COR-L47 (cell line): ENCODE data around the gene COL6A3.
"Not testable (repeated sequence)": the region's sequence is repeated elsewhere in the genome, so short reads cannot be mapped to it uniquely, and the experiment has no call there.

Experiments
- DNase-seq: peaks from one replicate; lab custom pipeline; 2025; lab: John Stamatoyannopoulos, UW

Gene COL6A3

GRCh38 chr2:237315170-237315828 lies 98.7 kb downstream of the COL6A3 start:
- DNase-seq, result no peak

DNA sequence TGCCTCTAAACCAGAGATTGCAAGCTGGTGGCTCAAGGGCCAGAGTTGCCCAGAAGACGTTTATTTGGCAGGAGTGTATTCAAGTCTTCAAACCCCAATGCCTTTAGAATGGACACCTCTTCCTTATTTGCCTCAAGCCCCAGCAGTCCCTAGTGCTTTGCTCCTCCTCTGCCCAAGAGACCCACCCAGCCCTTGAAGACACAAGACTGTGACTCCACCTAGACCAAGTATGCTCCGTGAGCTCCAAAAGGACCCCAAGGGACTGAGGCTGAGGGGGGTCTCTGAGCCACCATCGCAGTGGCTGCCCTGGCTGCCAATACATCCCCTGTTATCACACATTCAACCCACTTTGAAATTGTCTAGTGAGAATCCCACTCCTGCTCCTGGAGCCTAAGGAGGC lies 99.3 kb downstream of the COL6A3 start:
- no peak for DNase-seq

DNA sequence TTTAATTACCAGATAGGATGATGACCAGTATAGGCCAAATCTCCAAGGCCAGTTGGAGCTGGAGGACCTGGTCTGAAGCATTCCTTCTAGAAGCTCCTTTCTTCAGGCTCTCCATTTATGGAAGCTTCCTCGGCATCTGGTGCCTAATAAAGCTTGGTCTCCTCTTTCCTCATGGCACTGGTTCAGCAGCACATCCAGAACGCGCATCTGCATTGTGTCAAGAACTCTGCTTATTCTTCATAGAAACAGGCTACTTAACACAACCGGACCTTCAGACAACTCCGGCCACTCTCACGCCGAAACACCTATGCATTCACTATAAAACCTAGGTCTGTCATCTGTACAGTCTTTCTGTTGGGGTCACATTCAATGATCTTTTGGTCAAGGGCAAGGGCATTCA lies 99.8 kb downstream of the COL6A3 start:
- no peak for DNase-seq

DNA sequence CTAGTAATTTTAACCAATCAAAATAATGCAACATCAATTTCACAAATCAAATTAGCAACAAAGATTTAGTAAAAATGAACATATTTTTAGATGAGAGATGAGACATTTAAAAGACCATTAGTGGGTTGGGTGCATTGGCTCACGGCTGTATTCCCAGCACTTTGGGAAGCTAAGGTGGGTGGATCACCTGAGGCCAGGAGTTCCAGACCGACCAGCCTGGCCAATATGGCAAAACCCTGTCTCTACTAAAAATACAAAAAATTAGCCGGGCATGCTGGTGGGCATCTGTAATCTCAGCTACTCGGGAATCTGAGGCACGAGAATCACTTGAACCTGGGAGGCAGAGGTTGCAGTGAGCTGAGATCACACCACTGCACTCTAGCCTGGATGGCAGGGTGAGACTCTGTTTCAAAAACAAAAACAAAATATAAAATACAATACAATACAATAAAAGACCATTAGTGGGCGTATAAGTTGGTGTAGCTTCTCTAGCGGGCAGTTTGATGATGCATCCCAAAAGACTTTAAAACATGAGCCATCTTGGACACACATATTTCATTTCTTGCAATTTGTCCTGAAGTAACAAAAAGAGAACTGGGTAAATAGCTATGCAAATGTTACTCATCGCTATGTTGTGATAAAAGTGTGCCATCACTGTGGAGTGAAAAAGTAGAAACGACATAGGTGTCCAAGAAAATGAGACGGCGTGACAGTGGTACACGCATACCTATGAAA lies 101.8 kb downstream of the COL6A3 start:
- DNase-seq, result no peak

GRCh38 chr2:237310515-237311114 lies 103.3 kb downstream of the COL6A3 start:
- no peak for DNase-seq

DNA sequence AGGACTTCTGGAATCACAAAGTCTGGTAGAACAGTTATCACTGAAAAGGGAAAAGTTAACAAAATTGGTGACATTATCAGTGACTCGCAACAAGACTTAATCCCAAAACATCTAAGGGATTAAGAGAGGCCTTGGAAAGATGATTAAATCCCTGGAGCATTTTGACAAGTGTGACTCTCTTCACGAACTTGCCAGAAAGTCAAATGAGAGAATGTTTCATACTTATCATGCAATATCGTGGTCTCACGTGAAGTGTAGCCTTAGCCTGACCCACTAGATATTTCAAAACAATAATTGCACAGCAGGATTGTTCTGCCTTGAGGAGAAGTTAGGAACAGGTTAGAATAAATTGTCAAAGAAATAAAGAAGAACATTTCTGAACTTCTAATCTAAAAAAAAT lies 104.5 kb downstream of the COL6A3 start:
- no peak for DNase-seq

- no peak for DNase-seq
Observed at GRCh38 chr2:237309011-237309410, 105.0 kb downstream of the COL6A3 start.

DNA sequence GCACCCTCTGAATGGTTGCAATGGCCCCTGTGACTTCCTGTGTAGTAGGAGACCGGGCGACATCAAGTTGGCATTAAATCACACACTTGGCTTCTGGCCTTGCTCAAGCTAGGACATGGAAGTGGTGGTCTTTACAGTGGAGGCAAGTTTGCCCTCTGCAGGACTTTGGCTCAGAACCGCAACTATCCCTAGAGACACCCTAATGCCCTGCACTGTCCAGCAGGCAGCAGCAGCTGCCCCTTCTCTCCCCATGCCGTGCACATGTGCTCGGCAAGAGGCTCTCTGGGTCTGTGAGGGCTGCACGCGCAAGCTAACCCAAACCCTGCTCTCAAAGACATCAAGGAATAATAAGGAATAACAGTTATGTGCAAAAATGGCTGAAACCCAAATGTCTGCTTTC lies 106.5 kb downstream of the COL6A3 start:
- no peak for DNase-seq

- no peak for DNase-seq
Observed at GRCh38 chr2:237306787-237307170, 107.2 kb downstream of the COL6A3 start.

DNA sequence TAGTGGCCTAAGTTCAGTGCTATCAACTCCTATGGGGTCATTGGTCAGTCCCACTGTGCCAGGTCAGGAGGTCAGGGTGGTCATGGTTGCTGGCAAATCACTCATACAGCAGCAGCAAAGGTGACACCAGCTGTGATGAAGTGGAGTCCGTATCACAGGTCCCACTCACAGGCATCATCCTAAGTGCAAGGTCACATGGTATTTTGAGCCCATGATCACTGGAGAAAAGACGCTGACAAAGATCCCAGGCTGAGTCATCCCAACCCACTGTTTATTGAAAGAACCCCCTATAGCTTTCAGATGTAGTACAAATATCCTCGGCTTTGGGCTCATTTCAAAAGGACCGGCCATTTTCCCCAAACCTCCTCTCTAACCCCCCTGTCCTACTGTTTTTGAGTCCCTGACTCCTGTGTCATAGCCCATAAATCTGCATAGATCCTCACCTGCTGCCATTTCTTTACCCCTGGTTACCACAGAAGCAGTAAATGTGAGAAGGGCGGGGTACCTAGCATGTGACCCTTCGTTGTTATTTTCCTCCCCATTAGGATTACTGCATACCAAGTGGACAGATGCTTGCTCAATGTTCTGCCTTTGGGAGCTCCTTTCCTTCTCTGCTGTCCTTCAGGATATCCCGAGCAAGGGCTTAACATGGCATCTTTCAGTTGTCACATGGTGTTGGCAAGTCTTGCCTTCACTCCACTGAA lies 107.7 kb downstream of the COL6A3 start:
- no peak for DNase-seq

DNA sequence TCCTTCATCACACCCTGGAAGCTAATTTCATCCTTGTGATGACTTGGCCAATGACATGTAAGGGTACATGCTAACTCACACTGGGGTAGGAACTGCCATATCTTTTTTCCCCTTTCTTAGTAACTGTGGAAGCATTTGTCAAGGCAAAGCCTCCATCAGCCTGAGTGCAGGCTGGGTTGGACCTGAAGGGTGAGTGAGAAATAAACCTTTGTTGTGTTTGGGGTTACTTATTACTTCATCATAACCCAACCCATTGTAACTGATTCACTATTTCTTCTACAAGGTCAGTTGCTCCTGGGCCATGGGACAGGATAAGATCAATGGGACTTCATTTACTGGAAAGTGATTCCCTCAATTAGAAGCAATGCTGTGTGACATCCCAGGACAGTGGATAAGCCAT lies 108.4 kb downstream of the COL6A3 start:
- no peak for DNase-seq

- DNase-seq, result no peak
Observed at GRCh38 chr2:237304763-237305514, 109.0 kb downstream of the COL6A3 start.

DNA sequence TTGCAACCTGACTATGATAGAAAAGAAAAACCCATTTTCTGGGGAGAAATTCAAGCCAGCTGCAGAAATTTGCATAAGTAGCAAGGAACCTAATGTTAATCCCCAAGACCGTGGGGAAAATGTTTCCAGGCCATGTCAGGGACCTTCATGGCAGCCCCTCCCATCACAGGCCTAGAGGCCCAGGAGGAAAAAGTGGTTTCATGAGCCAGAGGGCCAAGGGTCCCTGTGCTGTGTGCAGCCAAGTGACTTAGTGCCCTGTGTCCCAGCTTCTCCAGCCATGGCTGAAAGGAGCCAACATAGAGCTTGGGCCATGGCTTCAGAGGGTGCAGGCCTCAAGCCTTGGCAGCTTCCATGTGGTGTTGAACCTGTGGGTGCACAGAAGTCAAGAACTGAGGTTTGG lies 110.7 kb downstream of the COL6A3 start:
- DNase-seq, result not testable (repeated sequence)

DNA sequence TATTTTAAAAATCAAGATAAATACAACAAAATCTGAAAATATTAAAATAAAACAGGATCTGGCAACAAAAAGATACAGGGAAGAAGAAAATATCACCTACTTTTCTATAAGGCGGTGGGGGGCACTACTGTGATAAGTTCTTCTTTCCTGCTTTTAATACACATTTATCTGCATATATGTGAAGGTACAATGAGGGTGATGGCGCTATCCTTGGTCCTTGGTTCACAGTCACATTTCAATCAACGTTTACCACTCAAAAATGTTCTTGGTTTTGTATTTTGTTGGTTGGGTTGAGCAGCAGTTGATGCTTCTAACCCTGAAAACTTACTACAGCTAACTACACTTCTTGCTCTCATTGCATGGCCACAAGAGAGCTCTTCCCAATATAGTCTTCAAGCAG lies 112.4 kb downstream of the COL6A3 start:
- DNase-seq, result no peak

DNA sequence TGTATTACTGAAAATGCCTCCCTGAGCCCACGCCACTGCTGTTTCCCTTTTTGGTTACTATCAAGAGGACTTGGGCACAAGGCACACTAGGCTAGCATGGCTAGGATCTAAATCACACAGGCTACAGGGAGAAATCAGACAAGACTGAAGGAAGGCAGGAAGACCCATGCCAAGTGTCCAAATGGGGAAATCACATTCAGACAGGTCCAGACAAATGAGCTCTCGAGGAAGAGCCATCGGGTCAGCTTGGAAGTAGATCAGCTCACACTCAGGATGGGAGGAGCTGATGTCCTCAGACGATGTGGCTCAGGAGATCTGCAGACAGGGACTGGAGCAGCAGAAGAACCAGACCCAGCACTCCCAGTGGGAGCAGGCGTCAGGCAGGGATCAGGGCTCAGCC lies 113.2 kb downstream of the COL6A3 start:
- DNase-seq, result no peak

DNA sequence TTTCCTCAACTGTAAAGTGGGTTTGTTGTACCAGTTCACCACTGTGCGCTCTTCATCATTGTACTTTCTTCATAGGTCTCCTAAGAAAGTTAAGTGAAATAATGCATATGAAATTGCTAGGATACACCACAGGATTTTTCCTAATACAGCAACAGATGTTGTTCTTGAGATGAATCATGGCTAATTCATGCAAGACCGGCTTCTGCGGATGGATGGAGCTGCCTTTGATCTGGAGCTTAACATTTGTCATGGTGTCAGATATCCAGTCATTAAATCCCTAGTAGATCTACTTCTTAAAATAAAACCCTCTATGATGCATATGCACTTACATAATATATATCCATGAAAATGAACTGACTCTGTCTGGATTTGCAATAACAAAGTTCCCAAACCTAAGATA lies 114.1 kb downstream of the COL6A3 start:
- no peak for DNase-seq

DNA sequence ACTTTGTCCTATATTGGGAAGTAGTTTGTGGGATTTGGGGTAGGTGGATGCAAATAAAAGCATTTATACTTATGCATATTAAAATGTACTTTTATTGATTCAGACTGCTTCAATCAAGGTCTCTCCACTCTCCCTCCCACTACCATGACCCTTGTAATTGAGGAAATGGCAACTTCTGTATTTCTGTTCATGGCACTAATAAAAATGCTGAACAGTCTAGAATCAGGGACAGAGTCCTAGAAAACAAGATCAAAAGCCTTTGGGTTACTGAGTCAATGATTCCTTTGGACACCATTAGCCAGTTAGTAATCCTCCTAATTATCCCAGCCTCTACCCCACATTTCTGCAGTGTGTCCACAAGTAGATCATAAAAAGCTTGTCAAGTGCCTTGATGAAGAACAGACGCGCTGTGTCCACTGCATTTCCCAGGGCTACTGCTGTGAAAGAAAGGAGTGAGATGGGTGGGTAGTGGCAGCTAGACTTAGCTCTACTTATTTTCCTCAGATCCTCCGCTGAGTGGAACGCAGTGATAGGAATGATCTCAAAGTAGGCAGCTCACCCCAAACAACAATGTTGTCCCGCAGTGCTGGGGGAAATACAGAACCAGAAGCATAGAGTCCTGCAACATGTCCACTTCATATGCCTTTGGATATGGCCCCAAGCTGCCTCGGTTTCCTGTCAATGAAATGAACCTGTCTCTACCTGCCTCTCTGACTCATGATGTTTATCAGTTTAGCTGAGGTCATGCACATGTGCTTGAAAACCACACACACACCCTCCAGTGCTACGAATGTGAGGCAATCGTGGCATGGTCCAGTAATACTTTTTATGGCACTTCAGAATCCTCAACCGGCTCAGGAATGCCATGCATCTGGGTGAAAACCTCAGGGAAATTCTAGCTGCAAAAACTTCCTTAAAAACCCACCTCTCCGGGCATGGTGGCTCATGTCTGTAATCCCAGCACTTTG lies 115.5 kb downstream of the COL6A3 start:
- DNase-seq, result no peak

DNA sequence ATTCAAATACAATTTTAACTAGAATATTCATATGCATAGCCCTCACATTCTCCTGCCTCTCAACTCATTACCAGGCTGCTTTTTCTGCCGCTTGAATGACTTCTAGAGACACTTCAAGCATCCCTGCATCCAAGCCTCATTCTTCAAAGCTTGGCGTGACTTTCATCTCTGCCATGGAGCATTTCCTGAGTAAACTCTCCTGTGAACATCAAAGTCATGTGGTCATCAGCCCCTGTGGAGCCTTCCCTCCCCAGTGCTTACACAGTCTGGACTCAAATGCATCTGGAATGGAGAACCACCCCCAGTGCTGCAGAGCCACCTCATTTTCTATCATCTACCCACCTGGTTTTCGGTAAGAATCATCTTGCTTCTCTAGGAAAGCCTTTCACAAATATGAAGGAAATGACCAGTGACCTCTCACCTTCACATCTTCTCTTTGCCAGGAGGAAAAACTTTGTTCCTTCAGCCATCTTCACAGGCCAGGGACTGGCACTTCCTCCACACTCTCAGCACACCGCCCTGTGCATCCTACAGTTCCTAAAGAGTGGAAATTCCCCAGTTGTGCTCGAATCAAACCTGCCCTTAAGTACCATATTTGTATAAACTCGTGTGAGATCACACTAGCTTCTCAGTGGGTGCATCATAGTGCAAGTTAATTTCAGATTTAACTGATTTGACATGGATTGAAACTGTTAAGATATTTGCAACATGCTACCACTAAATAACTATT lies 116.4 kb downstream of the COL6A3 start:
- DNase-seq, result no peak

DNA sequence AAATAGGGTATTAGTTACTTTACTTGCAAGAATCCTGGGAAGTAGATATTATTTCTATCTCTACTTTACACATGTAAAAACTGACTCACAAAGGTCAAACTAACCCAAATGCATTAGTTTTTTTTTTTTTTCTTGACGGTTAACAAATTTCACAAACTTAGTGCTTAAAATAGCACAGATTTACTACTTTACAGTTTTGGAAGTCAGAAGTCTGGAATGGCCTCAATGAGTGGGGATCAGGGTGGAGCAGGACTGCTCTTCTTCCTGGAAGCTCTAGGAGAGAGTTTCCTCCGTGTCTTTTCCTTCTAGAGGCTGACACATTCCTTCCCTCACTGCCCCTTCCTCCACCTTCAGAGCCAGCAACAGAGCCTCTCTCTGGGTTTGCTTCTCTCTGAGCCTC lies 117.2 kb downstream of the COL6A3 start:
- DNase-seq, result no peak

GRCh38 chr2:237295889-237296480 lies 118.0 kb downstream of the COL6A3 start:
- no peak for DNase-seq
